GM19463 (cell line): ENCODE results near the gene GPHA2.
A peak's percentile ranks its signal among the peaks of the same experiment; 100 is the strongest.

Experiments used
- ATAC-seq: cut with Tn5 transposase; IDR thresholded peaks from one replicate; pipeline ENCODE4 v1.9.1; 2021; ENCODE audit warnings: mild to moderate bottlenecking, moderate library complexity; ENCODE audit not compliant: unreplicated experiment

Gene GPHA2

DNA sequence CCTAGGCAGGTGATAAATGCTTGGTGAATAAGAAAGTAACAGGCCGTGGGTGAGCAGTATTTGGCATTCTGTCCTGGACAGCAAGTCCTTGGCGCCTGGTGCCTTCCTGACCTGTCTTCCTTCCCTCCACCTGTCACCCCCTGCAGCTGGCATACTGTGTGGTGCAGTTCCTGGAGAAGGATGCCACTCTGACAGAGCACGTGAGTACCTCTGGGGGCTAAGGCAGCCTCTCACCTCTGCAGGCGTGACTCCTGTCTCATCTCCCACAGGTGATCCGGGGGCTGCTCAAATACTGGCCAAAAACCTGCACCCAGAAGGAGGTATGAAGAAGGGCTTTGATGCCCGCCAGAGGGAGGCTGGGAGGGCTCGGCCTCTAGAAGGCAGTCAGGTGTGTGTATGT lies 4.4 kb downstream of the GPHA2 start:
- no peak for ATAC-seq

DNA sequence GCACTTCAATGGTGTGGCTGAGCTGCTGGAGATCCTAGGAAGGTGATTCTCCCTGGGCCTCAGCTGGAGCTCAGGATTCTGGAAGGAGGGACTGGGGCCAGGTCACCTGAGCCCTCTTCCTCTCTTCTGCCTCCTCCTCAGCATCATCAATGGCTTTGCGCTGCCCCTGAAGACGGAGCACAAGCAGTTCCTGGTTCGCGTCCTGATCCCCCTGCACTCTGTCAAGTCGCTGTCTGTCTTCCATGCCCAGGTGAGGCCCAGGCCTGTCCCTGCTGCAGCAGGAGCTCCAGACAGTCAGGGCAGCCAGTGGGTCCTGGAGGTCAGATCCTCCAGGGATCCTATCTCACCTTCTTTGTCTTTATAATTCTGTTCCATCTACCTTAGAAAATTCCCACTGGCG lies 5.4 kb downstream of the GPHA2 start:
- ATAC-seq, result no peak

DNA sequence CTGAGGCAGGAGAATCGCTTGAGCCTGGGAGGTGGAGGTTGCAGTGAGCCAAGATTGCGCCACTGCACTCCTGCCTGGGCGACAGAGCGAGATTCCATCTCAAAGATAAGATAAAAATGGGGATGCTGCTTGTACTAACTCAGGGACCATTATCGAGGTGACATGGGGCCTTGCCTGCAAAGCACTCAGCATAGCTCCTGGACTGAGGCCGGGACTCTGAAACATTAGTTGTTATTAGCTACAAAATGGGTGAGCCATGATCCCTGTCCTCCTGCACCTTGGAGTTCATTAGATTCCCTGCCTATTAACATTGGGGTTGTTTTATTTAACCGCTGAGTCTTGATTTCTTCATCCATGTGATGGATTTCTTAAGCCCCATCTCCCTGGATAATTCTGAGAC lies 6.1 kb downstream of the GPHA2 start:
- no peak for ATAC-seq

DNA sequence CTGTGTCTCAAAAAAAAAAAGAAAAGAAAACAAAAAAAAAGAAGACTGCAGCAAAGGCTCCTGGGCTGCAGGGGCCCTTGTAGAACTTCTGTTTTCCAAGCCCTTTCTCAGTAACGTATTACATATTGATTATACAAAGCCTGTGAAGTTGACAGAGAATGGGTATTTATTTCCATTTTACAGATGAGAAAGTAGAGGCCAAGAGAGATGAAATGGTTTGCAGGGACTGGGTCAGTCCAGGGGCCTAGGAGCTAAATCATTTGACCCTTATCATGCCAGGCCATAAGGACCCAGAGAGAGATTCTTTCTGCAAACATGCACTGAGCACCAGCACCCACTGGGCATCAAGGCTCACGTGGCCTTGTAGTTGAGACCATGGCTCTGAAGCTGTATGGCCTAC lies 6.7 kb downstream of the GPHA2 start:
- ATAC-seq, result no peak

DNA sequence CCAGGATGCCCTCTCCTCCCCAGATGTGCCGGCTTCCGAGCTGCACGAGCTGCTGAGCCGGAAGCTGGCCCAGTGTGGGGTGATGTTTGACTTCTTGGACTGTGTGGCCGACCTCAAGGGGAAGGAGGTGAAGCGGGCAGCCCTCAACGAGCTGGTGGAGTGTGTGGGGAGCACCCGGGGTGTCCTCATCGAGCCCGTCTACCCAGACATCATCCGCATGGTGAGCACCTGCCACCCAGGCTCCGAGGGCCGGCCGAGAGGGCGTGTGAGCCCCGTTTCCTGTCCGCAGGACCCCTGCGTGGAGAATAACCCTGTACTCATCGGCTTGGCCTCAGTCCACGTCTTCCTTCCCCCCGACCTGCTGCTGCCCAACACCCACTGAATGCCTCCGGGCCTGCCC lies 9.0 kb downstream of the GPHA2 start:
- ATAC-seq, result no peak

DNA sequence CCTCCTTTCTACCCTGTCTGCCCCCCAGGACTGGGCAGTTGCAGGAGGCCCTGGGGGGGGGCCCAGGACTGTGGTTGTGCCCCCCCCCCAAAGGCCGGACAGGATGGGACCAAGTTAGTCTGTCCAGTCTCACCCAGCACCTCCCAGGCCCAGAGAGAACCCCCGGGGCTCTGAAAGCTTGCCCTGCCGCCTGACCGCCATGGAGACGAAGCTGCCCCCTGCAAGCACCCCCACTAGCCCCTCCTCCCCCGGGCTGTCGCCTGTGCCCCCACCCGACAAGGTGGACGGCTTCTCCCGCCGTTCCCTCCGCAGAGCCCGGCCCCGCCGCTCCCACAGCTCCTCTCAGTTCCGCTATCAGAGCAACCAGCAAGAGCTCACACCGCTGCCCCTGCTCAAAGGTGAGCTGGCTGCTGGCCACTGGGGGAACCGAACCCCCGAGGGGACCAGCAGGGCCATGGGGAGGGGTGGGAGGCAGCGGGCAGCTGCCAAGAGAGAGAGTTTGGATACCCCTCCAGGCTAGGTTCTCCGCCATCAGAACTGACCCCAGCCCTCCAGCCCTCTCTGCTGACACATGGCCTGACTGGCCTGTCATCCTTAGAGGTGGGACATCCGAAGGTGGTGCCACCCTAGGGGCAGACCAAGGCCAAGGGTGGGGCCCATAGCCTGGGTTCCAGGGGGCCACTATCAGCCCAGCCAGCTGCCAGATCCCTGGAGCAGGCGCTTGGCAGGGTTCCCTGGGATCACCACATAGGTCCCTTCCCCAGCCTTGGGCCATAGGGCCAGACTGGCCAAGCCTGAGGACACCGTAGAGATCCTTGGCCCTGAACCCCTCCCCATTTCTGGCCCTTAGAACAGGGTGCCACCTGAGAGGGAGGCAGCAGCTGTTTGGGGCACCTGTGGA lies 9.9 kb downstream of the GPHA2 start:
- ATAC-seq, result no peak

DNA sequence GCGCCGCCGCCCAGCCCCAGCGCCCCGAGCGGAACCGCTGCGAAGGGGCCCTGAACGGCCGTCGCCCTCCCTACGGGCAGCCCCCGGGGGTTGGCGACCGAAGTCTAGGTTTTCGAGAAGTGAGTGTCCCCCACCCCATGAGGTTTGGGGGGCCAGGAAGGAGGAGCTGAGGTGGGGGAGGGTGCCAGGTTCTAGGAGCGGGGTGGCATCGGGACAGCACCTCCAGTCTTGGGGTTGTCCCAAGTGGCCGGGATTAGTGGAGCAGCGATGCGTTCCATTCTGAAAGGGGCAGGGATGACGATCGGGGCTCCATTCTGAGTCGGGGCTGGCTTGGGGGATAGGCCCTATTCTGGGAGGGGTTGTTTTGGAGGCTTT lies 10.8 kb downstream of the GPHA2 start:
- no peak for ATAC-seq

DNA sequence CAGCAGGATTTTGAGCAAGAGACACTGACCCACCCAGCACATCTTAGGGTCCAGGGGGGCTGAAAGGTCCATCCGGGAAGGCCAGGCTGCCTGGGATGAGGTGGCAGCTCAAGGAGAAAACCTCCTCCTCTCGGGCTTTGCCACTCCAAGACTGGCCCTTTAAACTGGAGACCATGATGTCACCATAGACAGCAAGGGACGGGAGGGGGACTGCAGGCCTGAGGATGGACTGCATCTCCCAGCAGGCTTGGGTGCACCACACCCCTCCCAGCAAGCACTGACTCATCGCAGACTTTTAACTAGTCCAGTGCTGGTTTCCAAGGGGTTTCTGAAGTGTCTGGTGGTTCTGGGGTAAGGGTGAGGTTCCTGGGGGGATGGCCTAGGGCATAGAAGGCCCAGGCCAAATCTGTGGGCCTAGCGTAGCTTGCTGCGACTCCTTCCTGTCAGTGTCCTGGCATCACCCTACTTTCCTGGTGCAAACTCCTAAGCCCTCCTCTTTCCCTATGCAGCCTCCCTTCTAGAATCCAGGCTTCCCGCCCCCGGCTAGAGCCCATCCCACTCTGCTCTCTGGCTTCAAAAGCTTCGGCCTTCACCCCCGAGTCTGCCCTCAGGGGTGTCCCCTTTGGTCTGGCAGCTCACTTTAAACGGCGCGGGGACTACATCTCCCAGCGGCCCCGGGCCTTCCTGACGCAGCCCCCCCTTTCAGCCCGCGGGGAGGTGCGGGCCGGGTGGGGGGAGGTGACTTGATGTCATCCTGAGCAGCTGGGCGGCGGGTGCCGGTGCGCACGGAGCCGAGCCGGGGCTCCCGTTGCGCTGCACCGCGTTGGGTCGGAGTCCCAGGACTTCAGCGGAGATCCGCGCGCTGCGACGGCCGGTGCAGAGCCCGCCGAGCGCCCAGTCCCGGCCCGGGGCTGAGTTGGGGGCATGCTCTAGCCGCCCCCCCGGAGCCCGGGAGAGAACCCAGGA lies 11.5 kb downstream of the GPHA2 start, which contains the start of gene PPP2R5B:
Gene PPP2R5B (plus strand): TSS at position 746 of the 966 bp plus-strand sequence. CDS start 1,046 bp downstream, outside the sequence.
- ATAC-seq, result peak; percentile 82

DNA sequence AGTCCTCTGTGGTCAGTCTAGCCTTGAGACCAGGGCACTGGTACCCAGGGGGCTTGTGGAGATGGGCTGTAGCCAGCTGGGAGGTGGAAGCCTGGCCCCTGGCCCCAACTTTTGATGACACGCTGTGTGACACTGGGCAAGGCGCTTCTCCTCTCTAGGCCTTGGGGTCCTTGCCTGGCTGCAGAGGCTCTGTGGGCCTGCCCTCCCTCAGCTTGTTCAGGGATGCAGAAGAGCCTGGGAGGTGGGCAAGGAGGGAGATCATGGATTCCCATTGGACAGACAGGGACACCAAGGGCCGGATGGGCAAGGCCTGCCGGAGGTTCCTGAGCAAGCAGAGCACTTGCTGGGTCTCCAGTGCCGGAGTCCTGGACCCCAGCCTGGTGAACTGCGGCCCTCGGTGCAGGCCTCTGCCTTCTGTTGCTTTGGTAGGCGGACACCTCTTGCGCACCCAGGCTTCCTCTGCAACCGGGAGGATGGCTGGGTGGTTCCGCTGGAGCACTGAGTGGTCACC lies 12.5 kb downstream of the GPHA2 start:
- ATAC-seq, result no peak

DNA sequence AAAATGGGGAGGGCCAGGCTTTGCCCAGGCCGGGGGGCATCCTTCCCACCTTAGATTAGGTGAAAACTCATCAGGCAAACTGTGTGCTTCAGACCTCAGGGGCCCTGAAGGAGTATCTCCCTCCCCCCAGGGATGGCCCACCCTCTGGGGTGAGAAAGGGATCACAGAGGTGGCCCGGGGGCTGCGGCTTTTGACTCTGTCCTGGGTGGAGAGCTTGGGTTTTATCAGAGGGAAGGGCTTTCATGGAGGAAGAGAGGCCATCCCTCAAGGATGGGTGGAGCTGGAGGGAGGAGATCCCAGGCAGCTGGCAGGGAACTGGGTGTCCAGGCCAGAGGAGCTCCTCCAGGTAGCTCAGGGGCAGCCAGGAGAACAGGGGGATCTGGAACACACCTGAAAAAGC lies 14.3 kb downstream of the GPHA2 start:
- no peak for ATAC-seq

DNA sequence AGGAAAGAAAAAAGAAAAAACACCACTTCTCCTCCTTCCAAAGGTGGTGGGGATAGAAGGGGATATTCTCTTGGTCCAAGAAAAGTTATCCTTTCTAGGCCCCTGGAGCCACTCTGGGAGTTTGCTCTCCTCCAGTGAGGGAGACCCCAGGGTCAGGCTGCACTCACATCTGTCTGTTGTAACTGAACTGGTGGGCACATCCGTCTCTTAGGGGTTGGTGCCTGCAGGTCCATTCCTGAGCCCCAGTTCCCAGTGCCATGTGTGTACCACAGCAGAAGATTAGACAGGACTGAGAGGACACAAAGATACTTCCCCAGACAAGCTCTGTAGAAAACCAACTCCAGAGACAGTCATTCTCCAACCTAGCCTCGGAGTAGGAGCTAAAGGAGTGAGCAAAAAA lies 15.6 kb downstream of the GPHA2 start:
- no peak for ATAC-seq

DNA sequence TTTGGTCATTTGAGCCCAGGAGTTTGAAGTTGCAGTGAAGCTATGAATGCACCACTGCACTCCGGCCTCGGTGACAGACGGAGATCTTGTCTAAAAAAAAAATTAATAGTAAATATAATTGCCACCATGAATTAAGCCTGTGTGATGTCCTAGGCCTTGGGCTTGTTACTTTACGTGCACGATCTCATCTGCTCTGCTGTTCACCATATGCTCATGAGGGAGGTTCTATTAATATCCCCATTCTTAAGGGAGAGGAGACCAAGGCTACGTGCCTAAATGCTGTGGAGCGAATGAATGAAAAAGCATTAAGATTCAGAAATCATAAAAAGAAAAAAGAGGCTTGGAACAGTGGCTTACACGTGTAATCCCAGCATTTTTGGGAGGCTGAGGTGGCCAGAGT lies 16.1 kb downstream of the GPHA2 start:
- no peak for ATAC-seq

DNA sequence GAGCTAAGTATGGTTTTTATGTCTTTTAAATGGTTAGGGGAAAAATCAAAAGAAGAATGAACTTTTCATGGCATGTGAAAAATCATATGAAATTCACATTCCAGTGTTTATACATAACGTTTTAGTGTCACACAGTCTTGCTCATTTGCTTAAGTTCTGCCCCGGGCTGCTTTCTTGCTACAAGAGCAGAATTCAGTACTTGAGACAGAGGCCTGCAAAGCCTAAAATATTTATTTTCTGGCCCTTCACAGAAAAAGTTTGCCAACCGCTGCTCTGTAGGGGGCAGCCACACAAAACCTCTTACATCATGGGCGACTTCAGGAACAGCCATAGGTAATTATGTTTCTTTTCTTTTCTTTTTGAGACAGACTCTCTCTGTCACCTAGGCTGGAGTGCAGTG lies 17.7 kb downstream of the GPHA2 start:
- no peak for ATAC-seq

DNA sequence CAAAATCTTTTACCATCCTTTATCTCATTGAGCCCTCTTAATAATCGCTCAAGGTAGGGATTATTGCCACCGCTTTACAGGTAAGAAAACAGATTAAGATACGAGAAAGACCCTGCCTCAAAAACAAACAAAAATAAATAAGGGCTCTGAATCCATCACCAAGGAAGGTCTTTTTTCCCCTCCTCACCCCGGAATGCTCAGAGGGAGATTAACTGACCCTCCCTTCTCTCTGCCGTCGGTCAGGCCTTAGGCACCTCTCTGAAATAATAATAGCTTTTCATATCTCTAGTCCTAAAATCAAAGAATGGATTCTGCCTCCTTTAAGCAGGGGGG lies 18.1 kb downstream of the GPHA2 start:
- no peak for ATAC-seq

DNA sequence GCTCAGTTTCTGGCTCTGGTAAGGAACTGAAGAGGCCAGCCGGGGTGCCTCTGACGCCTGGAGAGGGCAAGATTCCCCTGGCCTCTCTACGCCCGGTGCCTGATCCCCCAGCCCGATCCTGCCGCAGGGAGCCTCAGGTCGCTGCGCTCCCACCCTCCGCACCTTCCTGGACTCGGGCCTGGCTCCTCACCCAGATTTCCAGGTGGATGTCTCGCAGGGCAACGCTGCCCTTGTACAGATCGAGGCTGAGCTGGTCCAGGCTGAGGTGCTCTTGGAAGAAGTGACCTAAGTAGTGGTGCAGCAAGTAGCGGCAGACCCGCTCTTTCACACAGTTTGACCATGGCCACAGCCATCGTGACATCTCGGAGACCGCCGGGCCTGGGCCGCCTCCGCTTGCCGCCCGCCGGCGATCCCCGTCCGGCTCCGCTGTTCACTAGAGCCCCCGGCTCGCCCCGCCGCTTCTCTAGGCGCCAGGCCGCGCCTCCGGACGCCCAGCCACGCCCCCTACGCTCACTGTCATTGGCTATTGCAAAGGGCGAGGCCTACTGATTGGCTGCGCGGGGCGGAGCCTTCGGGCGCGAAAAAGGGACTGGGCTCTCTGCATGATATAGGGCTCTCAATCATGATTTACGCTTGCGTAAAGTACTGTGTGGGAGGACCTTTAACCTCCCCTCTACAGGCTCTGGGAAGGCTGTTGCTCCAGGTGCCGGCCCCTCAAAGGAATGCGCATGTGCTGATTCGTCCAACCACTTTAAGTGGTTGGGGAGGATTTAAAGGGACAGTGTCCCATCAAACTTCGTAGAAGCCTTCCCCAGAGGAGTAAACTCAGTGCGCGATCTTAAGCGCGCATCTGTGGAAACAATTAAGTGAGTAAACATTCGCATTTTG lies 18.7 kb downstream of the GPHA2 start, which contains the start of gene ATG2A:
Gene ATG2A (minus strand): TSS at position 435 of the 888 bp plus-strand sequence. CDS start 74 bp downstream, at position 361.
- ATAC-seq, result peak; percentile 97

DNA sequence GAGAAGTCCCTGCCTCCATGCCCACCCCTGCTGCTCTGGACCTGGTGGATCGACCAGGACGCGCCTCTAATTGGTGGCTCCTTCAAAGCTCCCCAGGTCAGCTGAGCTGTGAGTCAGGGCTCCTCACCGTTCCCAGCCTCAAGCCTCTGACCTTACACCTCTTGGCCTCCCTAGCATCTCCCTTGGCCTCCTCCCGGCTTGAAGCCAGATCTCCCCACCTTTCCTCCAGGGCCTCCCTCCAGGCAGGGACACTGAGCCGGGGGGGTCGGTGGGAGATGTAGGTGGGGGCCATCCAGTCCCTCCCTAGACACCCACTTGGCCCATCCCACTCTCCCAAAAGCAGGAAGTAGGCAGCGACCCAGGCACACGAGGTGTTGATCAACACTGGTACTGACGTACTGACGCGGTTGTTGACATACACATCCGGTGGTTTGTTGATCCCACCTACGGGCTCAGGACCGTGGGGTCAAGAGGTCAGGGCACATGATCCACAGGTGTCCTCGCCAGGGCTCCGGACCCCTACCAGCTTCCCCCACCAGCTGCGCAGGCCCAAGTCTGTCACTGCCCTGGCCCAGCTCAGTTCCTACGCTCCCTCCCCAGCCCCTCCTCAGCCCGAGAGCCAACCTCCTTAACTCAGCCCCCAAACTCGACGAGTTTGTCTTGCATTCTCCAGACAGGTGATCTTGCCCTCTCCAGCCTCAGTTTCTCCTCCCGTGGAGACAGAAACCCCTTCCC lies 19.5 kb downstream of the GPHA2 start:
- no peak for ATAC-seq

DNA sequence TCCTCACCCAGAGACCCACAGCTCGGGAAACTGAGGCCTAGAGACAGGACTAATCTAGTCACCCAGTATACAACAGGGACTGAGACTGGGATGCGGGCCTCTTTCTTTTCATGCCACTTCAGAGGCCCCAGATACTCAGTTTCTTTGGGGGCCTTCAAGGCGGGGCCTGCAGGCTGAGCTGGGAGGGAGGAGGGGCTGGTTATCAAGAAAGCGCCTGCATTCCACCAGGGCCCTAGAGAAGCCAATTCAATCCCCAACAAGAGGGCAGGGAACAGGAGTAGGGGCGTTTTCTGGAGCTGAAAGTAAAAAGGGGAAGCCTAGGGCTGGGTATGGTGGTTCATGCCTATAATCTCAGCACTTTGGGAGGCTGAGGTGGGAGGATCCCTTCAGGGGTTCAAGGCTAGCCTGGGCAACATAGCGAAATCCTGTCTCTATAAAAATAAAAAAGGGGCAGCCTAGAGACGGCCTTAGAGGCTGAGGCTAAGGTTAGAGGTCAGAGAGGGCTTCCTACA lies 20.3 kb downstream of the GPHA2 start:
- ATAC-seq, result no peak

DNA sequence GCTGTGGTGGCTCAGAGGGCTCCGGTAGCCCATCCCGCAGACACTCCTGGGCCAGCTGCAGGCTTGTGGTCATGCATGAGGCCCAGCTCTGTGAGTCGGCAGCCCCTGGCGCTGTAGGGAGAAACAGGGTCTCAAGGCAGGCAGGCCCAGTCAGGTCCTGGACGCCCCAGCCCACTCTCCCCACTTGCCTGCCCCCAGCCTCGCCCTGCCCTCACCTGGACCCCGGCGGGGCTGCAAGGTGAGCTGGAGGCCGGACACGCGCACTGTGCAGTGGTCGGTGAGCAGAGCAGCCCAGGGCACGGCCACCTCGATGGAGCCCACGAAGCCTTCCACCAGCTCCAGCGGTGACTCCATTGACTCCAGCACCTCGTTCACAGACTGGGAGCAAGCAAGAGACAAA lies 21.6 kb downstream of the GPHA2 start:
- ATAC-seq, result no peak

DNA sequence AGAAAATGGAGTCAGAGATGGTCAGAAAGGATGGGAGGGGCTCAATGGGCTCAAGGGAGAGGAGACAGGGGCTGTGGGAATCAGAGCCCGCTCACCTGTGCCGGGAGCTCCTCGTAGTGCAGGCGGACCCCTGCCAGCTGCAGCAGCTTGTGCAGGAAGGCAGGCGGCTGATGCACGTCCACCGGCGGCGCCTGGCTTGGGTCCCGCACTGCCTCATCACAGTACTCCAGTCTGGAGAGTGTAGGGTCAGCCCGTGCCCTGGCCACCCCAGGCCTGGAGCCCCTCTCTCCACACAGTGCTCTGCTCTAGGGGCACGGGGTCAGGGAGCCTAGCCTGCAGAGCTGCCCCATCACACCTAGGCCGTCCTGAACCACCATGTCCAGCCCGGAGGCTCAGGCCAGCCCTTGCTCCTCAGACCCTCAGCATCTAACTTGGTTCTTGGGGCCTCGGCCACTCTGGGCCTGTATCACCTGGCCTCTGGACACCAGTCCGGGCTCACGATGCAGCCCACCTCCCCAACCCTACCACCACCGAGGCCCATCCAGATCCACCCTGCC lies 22.4 kb downstream of the GPHA2 start:
- no peak for ATAC-seq
